GM21526 (cell line): ENCODE results near the gene DCAF4L1.

Source experiments
- ATAC-seq: cut with Tn5 transposase; IDR thresholded peaks from one replicate; pipeline ENCODE4 v1.9.1; 2021; ENCODE audit warnings: moderate library complexity; ENCODE audit not compliant: unreplicated experiment, low FRiP score

Gene DCAF4L1

DNA sequence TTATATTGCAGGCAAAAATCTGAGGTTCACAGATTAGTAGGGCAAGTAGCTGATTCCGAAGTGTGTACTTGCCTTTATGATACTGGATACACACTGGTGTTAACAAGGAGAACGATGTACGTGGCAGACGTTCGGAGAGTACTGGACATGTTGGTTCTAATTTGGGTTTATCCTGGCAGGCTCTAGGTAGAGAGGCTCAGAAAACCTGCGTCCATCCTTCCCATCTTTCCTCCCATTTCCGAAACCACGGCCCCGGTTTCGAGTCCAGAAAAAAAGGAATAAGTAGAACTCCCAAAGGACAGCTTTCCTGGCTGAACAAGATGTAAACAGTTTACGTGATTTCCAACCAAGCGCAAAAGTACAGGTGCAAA is 8.4 kb downstream of the DCAF4L1 start:
- ATAC-seq: peak; percentile 24

DNA sequence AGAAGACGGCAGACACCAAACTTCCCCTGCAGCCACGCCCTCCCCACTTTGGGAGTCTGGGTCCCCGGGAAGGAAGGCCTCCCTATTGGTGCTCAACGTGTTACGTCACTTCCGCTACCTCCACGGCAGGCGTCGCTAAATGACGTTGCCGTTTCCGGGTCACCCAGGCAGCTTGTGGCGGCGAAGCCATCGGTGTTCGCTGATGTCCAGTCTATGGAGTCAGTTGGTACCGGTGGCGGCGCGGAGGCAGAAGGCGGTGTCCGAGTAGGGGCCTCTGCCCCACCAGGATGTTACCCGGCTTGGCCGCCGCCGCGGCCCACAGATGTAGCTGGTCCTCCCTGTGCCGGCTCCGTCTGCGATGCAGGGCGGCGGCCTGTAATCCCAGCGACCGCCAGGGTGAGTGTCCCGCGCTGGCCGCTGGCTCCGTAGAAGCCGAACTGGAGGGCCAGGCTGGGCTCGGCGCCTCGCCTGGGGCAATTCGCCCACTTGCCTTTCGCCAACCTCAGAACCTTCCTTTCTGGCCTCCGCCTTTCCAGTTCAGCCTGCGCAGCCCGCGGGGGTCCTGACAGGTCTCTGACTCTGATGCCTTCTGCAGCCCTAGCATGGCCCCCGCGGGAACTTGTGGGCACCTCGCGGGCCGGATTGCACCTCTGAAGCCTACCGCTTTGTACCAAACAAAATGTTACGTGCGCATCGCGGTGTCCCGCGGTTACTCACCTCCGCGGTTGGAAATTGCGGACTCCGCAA is 9.0 kb downstream of the DCAF4L1 start, which contains the start of gene SLC30A9:
Gene SLC30A9 (plus strand): TSS at position 166 of the 747 bp plus-strand sequence. CDS start 122 bp downstream, at position 288.
- peak; percentile 98 for ATAC-seq

DNA sequence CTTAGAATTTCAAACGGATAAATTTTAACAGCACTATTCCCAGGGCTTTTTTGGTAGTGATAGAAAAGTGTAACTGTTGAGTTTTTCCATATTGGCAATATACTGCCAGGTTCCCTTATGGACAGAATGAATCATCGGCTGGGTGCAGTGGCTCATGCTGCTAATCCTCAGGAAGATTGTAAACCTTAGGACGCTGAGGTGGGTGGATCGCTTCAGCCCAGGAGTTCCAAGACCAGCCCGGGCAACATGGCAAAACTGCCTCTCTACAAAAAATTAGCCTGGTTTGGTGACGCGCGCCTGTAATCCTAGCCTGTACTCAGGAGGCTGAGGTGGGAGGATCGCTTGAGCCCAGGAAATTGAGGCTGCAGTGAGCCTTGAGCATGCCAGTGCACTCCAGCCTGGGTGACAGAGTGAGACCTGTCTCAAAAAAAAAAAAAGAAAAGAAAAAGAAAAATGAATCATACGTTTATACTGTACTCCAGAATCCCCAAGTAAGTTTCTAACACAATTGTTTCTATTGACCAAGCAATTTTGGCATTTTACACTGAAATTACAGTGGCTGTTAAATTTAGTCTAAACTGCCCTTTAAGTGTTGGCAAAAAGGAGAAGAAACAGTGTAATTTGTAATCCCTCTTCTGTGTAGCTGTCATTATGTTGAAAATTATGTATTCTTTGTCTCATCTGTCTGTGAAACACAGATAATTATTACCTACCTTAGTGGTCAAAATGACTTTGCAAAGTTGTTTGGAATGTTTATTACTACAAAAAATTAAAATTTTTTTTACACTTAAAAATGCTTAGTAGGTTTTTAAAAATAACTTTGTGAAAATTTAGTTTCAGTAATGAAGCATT is 10.6 kb downstream of the DCAF4L1 start:
- ATAC-seq: no peak

DNA sequence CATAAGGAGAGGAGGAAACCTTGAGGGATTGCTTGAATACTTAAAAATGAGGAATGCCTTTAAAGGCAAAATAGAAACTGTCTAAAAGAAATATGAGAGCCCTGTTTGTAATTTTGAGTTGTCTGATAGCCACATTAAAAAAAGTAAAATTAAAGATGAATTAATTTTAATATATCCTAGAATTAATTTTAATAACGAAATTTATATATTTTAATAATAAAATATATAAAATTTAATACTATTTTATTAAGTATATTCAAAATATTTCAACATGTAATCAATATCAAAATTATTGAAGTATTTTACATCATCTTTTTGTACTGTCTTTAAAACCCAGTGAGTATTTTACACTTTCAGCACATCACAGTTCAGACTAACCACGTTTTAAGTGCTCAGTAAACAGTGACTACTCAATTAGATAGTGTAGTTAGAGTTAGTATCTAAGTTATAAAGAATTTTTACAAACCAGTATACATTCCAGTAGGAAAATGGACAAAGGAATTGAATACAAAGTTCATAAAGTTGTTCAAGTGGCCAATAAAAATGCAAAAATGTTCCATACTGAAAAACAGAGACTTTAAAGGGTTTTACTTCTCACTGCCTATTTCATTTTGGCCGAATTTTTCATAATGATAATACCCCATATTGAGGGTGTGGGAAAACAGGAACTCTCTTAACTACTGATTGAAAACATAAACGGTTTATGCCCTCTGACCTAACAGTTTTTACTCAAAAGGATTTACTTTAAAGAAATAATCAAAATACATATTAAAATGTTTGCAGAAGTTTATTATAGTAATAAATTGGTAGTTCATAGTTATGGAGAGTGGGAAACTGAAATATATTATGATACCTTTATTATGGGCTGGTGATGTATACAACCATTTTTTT is 11.7 kb downstream of the DCAF4L1 start:
- no peak for ATAC-seq

DNA sequence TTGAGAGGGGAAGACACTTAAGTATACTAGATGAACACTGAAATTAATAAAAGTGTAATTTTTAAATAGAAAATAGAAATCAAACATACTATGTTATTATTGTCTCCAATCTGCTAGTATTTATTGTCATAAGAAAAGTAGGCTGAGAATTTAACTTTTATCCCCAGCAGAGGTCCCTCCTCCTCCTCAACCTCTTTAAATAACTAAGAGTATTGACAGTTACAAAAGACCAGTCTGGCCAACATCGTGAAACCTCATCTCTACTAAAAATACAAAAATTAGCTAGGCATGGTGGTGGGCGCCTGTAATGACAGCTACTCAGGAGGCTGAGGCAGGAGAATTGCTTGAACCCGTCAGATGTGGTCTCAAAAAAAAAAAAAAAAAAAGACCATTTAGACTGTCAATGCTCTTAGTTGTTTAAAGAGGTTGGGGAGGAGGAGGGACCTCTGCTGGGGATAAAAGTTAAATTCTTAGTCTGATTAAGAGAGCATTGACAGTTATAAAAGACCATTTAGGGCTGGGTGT is 13.0 kb downstream of the DCAF4L1 start:
- ATAC-seq: no peak

DNA sequence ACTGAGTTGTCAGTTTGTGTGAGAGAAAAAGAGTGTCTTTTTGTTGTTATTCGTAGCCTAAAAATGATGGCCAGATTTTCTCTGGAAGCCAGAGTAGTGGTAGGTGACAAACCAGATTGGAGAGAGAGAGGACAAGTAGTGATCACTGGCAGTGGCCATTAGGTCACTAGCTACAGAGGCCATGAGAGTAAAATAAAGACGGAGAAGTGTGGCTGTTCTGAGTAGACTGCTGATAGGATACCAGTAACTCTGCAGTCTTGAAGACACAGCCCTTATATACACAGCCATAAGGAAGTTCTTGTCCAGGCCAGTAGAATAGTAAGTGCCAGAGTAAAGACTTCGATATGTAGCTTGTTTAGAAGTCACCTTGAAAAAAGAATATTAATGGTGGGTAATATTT is 16.5 kb downstream of the DCAF4L1 start:
- no peak for ATAC-seq

DNA sequence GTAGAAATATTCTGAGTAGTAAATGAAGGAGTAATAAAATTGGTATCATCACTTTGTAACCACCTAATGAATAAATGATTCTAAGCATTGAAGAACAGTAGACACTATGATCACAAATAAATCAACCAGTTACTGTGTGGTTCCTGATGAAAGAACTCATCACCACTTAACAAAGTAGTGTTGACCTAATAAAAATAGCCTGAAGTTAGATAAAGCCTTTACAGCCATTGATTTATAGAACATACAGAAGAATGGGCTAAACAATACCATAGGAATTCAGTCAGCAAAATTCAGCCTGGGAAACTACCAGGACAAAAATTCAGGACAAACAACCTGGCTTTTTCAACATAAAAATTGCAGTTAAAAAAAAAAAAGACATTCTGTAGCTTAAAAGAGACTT is 17.8 kb downstream of the DCAF4L1 start:
- no peak for ATAC-seq

DNA sequence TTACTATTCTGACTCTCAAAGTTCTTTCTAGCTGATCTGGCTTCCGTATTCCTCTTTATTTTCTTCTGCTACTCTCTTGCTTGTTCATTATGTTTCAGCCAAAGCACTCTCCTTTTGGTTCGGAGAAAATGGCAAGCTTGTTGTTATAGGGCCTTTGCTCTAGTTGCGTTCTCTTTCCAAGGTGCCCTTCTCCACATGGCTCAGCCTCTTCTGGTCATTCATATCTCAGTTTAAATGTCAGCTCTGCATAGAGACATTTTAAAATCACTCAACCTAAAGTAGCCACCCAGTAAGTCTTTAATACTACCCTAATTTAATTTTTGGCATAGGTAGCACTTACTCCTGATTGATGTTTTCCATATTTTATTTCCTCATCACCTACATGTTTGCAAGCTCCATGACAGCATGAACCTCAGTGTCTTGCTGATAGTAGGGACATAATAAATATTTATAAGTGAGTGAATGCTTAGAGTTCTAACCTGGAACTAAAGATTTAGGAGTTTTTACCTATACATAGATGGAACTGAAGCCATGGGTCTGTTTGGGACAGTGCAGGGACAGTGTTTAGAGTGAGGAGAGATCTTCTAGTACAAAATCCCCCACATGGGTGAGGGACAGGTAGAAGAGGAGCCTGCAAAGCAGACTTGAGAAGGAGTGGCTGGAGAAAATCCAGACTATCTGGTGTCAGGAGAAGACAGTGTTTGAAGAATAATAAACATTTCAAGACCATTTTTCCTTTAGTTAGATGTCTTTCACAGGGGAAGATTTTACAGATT is 26.6 kb downstream of the DCAF4L1 start:
- ATAC-seq: no peak

DNA sequence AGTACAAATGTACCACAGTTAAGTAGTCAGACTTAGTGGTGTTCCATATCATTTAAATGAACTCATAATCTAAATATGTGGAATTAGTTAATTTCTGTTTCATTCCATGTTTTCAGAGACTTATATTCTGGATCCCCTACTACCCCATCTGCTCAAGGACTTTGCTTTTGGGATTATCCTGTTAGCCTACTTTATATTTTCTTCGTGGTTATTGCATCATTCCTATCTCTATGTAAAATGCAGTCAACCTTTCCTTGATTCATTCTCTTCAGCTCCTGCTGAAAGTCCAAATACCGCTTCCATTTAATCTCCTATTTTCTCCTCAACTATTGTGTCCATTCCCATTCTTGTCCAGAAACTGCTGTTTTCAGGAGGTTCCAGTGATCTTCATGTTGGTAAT is 33.9 kb downstream of the DCAF4L1 start:
- ATAC-seq: no peak

DNA sequence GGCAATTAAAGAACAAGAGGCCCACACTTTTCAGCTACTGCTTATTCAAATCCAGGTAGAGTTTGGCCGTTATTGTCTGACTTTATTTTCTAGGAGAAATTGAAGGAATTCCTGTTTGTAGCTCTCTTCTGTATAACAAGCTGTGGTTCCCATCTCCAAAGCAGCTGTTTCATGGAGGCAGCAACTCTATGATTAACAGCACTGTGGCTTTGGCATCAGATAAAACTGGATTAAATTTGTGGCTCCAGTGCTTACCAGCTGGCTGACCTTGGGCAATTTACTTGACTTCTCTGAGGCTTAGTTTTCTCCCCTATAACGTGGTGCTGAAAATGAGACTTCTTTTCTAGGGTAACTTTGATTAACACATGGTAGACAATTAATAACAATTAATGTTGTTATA is 36.9 kb downstream of the DCAF4L1 start:
- no peak for ATAC-seq
